HPDE6-E6E7 (cell line): ENCODE results near the gene PLPPR4.
A peak's percentile ranks its signal among the peaks of the same experiment; 100 is the strongest.
"Not testable (repeated sequence)": the region's sequence is repeated elsewhere in the genome, so short reads cannot be mapped to it uniquely, and the experiment has no call there.

ENCODE experiments used
- DNase-seq: peaks from one replicate; pipeline ENCODE4 v3.0.0; 2011; ENCODE audit warnings: missing footprints; ENCODE audit errors: extremely low spot score

Gene PLPPR4

GRCh38 chr1:99269321-99269720 lies 5.0 kb downstream of the PLPPR4 start:
- no peak for DNase-seq

GRCh38 chr1:99270646-99271045 lies 6.4 kb downstream of the PLPPR4 start:
- no peak for DNase-seq

DNA sequence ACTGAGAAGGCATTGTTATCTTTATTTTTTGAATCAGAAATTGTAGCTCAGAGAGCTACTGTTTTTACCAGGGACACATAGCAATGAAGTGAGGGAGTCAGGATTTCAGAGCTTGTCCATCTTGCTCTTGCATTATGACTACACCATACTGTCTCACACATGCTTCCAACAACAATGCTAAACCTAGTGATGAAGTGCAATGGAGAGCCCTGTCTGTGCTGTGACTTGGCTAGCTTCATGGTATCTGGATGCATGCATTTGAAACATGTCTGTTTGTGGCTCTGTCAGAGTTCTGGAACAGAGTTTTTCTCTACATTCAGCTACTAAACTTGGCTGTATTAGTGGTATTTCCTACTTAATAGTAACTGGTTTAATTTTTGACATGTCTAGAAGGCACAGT lies 7.0 kb downstream of the PLPPR4 start:
- DNase-seq, result no peak

GRCh38 chr1:99277066-99277465 lies 12.8 kb downstream of the PLPPR4 start:
- no peak for DNase-seq

- no peak for DNase-seq
Measured at GRCh38 chr1:99279525-99279924, 15.2 kb downstream of the PLPPR4 start.

DNA sequence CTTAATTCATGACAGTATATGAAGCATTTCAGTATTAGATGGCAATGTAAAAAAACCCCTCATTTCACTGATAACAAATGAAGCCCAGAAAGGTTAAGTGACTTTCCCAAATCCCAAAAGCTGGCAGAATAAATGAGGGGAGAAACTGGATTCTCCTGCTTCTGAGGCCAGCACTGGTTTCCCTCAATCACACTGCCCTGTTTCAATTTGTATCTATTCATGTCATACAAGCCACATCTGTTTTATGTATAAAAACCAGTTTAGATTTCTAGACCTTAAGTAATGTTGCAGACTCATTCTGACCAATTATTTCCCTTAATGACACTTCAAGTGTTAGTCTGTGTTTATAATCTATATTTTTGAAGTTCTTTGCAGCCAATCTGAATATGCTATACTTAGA lies 16.8 kb downstream of the PLPPR4 start:
- DNase-seq, result no peak

DNA sequence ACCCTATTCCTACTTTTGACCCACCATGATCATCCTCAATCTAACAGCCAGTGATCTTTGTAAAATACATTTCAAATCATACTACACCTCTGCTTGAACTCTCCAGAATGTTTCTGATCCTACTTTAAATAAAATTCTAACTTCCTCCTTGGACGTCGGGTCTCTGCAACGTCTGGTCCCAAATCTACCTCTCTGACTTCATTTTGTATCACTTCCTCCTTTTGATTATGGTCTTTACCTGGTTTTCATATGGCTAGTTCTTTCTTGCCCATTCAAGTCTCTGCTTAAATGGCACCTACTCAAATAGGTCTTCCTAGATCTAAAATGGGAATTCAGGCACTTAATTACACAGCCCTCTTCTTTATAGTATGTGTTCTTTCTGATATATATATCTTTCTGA lies 18.2 kb downstream of the PLPPR4 start:
- DNase-seq, result no peak

- DNase-seq, result not testable (repeated sequence)
Measured at GRCh38 chr1:99283521-99283920, 19.2 kb downstream of the PLPPR4 start.

- no peak for DNase-seq
Measured at GRCh38 chr1:99292886-99293285, 28.6 kb downstream of the PLPPR4 start.

- DNase-seq, result no peak
Measured at GRCh38 chr1:99297923-99298322, 33.6 kb downstream of the PLPPR4 start.

GRCh38 chr1:99304725-99305282 lies 40.5 kb downstream of the PLPPR4 start:
- no peak for DNase-seq

DNA sequence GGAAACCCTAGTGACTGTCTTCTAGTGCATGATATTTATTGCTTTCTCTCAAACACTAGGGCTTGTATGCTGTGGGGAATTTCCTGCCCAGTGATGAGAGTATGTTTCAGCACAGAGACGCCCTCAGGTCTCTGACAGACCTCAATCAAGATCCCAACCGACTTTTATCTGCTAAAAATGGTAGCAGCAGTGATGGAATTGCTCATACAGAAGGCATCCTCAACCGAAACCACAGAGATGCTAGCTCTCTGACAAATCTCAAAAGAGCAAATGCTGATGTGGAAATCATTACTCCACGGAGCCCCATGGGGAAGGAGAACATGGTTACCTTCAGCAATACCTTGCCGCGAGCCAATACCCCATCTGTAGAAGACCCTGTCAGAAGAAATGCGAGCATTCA lies 41.3 kb downstream of the PLPPR4 start:
- no peak for DNase-seq

DNA sequence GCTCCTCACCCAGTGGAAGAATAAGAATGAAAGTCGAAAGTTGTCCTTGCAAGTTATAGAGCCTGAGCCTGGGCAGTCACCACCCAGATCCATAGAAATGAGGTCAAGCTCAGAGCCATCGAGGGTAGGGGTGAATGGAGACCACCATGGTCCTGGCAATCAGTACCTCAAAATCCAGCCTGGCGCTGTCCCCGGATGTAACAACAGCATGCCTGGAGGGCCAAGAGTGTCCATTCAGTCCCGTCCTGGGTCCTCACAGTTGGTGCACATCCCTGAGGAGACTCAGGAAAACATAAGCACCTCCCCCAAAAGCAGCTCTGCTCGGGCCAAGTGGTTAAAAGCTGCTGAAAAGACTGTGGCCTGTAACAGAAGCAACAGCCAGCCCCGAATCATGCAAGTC lies 41.8 kb downstream of the PLPPR4 start:
- no peak for DNase-seq

- no peak for DNase-seq
Measured at GRCh38 chr1:99306644-99307043, 42.4 kb downstream of the PLPPR4 start.

- DNase-seq, result no peak
Measured at GRCh38 chr1:99315305-99315704, 51.0 kb downstream of the PLPPR4 start.

DNA sequence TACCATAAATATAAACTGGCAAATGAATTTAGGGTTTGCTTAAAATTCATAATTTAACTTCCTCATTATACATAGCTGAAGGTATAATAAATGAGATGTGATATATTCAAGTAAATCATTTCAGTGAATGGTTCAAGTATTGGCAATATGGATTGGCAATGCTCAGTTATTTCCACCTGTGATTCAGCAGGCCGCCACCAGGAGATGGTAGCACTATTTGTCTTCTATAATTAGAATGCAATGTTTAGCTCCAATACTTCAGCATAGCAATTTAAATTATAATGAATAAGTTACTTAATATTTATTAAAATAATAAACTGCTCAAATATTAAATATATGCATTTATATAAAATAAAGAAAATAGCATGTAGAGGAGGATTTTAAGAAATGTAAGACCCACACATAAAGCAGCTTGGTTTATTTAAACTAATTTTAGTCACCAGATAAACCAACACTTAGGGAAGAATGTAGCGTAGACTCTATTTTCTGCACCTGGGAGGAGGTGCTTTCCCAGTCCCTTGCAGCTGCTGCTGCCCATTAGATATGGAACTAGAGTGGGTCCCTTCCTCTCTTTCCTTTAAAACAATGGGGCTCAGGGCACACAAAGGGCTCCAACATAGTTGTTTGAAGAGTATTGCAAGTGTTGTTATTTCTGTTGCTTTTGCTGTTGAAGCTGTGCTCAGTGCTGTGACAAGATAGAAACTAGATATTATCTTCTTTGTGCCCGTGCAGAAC lies 62.1 kb downstream of the PLPPR4 start:
- no peak for DNase-seq

DNA sequence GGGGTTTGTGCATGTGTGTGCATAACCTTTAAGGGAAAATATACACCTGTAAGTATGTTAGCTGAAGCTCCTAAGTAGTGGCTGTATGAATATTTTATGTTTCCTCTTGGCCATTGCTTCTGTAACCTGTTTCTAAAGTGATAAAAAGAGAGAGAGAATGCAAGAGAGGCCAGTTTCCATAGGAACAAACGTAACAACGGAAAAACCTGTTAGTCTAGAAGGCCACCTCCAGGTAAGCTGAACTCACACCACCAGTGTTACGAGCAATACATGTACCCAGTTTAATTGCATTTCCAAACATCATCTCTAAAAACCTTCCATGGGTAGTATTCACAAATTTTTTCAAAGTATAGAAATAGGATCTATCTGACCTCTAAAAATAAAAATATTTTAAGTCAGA lies 63.1 kb downstream of the PLPPR4 start:
- DNase-seq, result peak; percentile 3

GRCh38 chr1:99328171-99328570 lies 63.9 kb downstream of the PLPPR4 start:
- no peak for DNase-seq

- no peak for DNase-seq
Measured at GRCh38 chr1:99331083-99331482, 66.8 kb downstream of the PLPPR4 start.

DNA sequence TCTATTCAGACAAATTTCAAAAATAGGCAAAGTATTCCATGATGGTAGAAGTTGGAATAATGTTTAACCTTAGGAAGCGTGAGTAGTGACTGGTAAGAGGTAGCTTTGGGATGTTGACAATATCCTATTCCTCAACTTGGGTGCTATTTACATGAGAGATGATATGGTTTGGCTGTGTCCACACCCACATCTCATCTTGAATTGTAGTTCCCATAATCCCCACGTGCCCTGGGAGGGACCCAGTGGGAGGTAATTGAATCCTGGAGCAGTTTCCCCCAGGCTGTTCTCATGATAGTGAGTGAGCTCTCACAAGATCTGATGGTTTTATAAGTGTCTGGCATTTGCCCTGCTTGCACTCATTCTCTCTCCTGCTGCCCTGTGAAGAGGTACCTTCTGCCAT lies 67.3 kb downstream of the PLPPR4 start:
- DNase-seq, result no peak

DNA sequence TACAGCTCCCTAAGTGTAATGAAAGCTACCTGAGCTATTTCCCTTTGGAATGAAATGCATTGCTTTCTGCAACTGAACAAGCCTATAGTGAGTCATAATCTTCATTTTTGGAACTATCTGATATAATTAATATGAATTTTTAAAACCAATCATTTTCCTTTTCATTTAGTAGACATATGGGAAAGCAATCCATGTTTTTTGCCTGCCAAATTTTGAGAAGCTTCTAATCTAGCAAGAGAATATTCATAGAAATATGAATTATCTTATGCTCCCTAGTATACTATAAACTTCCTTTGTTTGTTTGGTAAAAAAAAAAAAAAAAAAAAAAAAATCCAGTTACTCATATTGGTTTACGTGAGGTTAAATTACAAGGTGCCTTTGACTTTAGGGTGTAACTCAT lies 68.3 kb downstream of the PLPPR4 start:
- no peak for DNase-seq

DNA sequence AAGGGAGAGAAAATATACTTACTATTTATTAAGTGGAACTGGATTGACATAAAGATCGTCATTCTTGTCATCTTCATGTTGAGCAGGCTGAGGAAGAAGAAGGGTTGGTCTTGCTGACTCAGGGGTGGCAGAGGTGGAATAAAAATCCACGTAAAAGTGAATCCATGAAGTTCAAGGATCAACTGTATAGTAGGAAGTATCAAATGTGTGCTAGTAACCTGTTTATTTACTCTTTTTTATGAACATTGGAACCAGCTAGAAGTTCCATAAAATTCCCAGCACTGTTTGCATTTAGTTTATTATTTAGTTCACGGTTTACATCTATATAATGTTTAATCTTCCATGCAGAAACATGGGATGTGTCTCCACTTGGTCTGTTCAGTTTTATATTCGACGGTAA lies 70.7 kb downstream of the PLPPR4 start:
- no peak for DNase-seq

DNA sequence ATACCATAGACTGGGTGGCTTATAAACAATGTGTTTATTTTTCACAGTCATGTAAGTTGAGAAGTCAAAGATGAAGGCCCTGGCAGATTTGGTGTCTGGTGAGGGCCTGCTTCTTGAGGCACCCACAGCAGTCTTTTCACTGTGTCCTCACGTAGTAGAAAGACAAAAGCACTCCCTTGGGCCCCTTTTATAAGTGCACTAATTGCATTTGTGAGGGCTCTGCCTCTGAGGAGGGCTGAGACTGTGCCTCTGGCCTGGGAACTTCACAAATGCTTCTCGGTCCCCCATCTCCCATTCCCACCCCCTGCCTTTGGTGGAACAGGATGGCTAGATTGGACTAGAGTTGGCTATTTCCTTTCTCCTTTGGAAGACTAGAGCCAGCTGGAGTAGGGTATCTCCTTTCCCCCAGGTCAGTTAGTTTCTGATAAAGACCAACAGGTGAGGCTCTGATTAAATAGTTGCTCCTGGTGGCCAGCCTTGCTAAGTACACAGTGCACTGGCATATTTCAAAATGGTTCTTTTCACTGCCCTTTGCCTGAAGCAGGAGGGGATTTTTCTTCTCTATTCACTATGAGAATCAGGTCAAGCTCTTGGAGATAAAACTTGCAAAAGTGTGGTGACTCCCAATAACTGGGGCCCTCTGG lies 82.9 kb downstream of the PLPPR4 start:
- no peak for DNase-seq
